Nephron (organoid): ENCODE data around the gene PHETA1.

ENCODE experiments used
- H3K27ac Mint-ChIP-seq, 3 experiments: 2 replicates each; pipeline ENCODE4 v1.8.0; 2020; ENCODE audit warnings: mixed read lengths in 3 of 3, mild to moderate bottlenecking in 2 of 3, moderate library complexity in 1 of 3
- H3K27me3 Mint-ChIP-seq: 2 replicates; pipeline ENCODE4 v1.8.0; 2021; ENCODE audit warnings: low read depth, mild to moderate bottlenecking, moderate library complexity, mixed read lengths
- H3K36me3 Mint-ChIP-seq: 2 replicates; pipeline ENCODE4 v1.8.0; 2020; ENCODE audit warnings: low read depth, mixed read lengths
- H3K4me1 Mint-ChIP-seq: 2 replicates; pipeline ENCODE4 v1.8.0; 2020; ENCODE audit warnings: mixed read lengths
- H3K4me3 Mint-ChIP-seq, 3 experiments: 2 replicates each; pipeline ENCODE4 v1.8.0; 2020; ENCODE audit warnings: mild to moderate bottlenecking in 3 of 3, mixed read lengths in 3 of 3, moderate library complexity in 2 of 3
- H3K9me3 Mint-ChIP-seq: 2 replicates; pipeline ENCODE4 v1.8.0; 2020; ENCODE audit warnings: mixed read lengths
- TF ChIP-seq, protein P1 (sequence below), 3 experiments: fragments of 200-600 bp; sonication (generic); IDR thresholded peaks; one replicate each; pipeline ENCODE4 v1.5.0; 2021; ENCODE audit warnings: antibody characterized with exemption in 3 of 3; ENCODE audit not compliant: unreplicated experiment in 3 of 3

The PHETA1 gene, protein sequence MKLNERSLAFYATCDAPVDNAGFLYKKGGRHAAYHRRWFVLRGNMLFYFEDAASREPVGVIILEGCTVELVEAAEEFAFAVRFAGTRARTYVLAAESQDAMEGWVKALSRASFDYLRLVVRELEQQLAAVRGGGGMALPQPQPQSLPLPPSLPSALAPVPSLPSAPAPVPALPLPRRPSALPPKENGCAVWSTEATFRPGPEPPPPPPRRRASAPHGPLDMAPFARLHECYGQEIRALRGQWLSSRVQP

DNA sequence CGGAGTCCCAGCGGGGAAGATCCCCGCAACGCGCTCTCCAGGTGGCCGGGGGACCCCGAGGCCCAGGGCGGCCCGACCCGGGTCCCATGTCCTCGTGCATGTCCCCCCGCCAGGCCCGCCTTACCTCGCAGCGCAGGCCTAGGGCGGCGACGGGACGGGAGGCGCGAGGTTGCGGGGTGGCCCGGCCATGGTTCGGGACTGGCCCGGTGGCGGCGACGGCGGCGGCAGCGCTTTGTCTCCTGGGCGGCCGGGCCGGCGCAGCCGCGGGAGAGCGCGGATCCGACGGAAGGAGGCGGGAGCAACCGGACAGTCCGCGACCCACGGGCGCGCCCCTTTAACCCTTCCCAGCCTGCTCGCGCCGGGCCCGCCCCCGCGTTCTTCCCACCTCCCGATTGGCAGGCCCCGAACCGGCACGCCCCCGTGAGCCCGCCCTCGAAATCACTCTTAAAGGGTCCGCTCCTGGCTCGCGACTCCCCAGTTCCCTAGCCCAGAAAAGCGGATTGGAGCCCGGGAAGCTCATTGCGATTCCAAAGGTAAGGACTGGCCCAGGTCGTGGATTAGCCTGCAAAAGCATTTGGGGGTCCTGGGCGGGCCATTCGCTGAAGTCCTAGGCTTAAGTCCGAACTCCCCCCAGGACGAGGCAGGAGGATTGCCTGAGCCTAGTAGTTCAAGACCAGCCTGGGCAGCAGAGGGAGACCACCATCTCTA, at the start of gene PHETA1:
Gene PHETA1 (minus strand): TSS at position 308 of the 708 bp plus-strand sequence. CDS start 5,668 bp downstream, outside the sequence.
- Mint-ChIP-seq H3K4me3 (peak within 1 kb of the TSS; percentile 89 to 93 (median 90)), H3K9me3 (no peaks in the 10 kb centered on the region), H3K36me3 (peaks cover 17% of the 10 kb centered on the region), H3K4me1 (peaks cover 11% of the 10 kb centered on the region), H3K27ac (peak within 1 kb of the TSS in 2 of 3 experiments; percentile 57 to 70), H3K27me3 (peaks cover 4% of the 10 kb centered on the region)
- TF ChIP-seq, protein P1, sequence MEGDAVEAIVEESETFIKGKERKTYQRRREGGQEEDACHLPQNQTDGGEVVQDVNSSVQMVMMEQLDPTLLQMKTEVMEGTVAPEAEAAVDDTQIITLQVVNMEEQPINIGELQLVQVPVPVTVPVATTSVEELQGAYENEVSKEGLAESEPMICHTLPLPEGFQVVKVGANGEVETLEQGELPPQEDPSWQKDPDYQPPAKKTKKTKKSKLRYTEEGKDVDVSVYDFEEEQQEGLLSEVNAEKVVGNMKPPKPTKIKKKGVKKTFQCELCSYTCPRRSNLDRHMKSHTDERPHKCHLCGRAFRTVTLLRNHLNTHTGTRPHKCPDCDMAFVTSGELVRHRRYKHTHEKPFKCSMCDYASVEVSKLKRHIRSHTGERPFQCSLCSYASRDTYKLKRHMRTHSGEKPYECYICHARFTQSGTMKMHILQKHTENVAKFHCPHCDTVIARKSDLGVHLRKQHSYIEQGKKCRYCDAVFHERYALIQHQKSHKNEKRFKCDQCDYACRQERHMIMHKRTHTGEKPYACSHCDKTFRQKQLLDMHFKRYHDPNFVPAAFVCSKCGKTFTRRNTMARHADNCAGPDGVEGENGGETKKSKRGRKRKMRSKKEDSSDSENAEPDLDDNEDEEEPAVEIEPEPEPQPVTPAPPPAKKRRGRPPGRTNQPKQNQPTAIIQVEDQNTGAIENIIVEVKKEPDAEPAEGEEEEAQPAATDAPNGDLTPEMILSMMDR (IDR thresholded peaks at IDR 0.05; ENCODE audit: unreplicated experiment in 3 of 3) = no peak

DNA sequence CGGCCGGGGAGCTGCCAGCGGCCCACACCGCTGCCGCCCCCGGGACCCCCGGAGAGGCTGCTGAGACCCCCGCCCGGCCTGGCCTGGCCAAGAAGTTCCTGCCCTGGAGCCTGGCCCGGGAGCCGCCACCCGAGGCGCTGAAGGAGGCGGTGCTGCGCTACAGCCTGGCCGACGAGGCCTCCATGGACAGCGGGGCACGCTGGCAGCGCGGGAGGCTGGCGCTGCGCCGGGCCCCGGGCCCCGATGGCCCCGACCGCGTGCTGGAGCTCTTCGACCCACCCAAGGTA, 49.6 kb upstream of the PHETA1 start:
- Mint-ChIP-seq H3K9me3 (no peaks in the 10 kb centered on the region), H3K36me3 (no peaks in the 10 kb centered on the region), H3K27ac (no peak overlapping the region), H3K27me3 (no peaks in the 10 kb centered on the region), H3K4me1 (peaks cover 3% of the 10 kb centered on the region), H3K4me3 (no peak overlapping the region)
- TF ChIP-seq, protein P1 (IDR thresholded peaks at IDR 0.05; ENCODE audit: unreplicated experiment in 3 of 3) = no peak

DNA sequence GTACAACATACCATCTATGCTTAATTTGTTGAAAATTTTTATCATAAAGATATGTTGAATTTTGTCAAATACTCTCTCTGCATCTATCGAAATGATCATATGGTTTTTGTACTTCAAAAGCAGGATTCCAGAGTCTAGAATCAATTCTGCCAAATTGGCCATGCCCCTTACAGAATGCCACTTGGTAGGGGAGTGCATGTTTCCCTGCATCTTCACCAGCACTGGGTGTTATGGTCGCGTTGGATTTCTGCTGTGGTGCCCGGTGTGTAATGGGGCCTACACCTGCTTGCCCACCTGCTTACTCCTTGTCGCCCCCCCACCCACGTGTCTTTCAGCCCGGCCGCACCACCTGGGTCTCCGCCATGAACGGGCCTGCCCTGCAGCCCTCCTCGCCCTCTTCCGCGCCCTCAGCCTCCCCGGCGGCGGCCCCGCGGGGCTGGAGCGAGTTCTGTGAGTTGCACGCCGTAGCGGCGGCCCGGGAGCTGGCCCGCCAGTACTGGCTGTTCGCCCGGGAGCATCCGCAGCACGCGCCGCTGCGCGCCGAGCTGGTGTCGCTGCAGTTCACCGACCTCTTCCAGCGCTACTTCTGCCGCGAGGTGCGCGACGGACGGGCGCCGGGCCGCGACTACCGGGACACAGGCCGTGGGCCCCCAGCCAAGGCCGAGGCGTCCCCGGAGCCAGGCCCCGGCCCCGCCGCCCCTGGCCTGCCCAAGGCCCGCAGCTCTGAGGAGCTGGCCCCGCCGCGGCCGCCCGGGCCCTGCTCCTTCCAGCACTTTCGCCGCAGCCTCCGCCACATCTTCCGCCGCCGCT, 49.1 kb upstream of the PHETA1 start:
- Mint-ChIP-seq H3K36me3 (no peaks in the 10 kb centered on the region), H3K4me1 (peaks cover 9% of the 10 kb centered on the region), H3K27me3 (no peaks in the 10 kb centered on the region), H3K27ac (no peak overlapping the region), H3K9me3 (no peaks in the 10 kb centered on the region), H3K4me3 (no peak overlapping the region)
- TF ChIP-seq, protein P1 (IDR thresholded peaks at IDR 0.05; ENCODE audit: unreplicated experiment in 3 of 3) = no peak

DNA sequence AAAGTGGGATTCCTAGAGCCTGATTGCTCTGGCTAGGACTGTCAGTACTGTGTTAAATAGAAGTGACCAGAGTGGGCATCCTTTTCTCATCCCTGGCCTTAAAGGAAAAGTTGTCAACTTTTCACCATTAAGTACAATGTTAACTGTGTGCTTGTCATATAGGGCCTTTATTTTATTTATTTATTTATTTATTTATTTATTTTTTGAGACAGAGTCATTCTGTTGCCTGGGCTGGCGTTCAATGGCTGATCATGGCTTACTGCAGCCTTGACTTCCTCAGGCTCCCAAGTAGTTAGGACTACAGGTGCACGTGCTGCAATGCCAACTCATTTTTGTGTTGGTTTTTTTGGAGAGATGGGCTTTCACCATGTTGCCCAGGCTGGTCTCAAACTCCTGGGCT, 48.4 kb upstream of the PHETA1 start:
- Mint-ChIP-seq H3K9me3 (no peaks in the 10 kb centered on the region), H3K27ac (no peak overlapping the region), H3K4me3 (no peak overlapping the region), H3K4me1 (peaks cover 16% of the 10 kb centered on the region), H3K27me3 (no peaks in the 10 kb centered on the region), H3K36me3 (no peaks in the 10 kb centered on the region)
- TF ChIP-seq, protein P1 (IDR thresholded peaks at IDR 0.05; ENCODE audit: unreplicated experiment in 3 of 3) = no peak

DNA sequence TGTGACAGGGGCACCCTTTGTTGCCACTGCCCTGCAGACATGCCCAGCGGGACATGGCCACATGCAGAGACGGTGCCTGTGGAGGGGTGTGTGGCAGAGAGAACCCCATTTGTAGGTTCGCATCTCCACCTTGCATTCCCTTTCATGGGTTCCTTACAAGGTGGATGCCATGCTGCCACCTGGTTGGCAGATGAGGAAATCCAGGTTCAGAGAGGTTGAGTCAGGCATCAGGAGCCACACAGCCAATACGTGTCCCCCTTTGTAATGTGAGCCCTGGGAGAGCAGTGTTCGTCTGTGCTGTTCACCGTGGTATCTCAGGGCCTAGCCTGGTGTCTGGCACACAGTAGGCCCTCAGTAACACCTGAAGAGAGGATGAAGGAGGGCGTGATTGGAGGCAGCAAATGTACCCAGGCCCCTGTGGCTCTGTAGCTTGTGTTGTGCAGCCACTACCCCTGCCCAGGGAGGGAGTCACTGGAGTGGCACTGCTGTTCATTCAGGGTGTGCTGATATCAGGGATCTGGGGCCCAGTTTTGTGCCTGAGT, 45.9 kb upstream of the PHETA1 start:
- H3K9me3 Mint-ChIP-seq = no peaks in the 10 kb centered on the region

More for the DNA sequence above, 45.9 kb upstream of the PHETA1 start:
- TF ChIP-seq, protein P1 (IDR thresholded peaks at IDR 0.05; ENCODE audit: unreplicated experiment in 3 of 3) = no peak
- no peak overlapping the region for H3K4me3 Mint-ChIP-seq
- H3K27ac Mint-ChIP-seq = no peak overlapping the region
- H3K36me3 Mint-ChIP-seq = no peaks in the 10 kb centered on the region
- H3K4me1 Mint-ChIP-seq = peaks cover 20% of the 10 kb centered on the region
- H3K27me3 Mint-ChIP-seq = no peaks in the 10 kb centered on the region
